CD14-positive monocyte (primary cell): ENCODE results near the gene MBP. TPM values are rescaled to one million over a fixed set of nuclear protein-coding genes. Genes with fewer than 3 reads are reported as not detected.

Experiments
- DNase-seq, 3 donors: peaks; one replicate each; pipeline ENCODE4 v3.0.0-alpha.2; 2011 to 2022
- H2AFZ ChIP-seq: 2 replicates; pipeline ENCODE4 v1.6.0; 2012; ENCODE audit warnings: mild to moderate bottlenecking, low read depth, low read length, inconsistent platforms; ENCODE audit not compliant: insufficient read depth, poor library complexity, severe bottlenecking
- H3K27ac ChIP-seq, 2 donors: 1 replicate in 1 of 2; 2 replicates in 1 of 2; pipeline ENCODE4 v1.5.1; 2012 to 2013; ENCODE audit warnings: low read length in 2 of 2, control low read depth in 1 of 2, inconsistent platforms in 1 of 2, low read depth in 1 of 2, mild to moderate bottlenecking in 1 of 2
- H3K27me3 ChIP-seq, 2 donors: one replicate each; pipeline versions ENCODE4 v1.6.0 to v1.6.1; 2011 to 2013; ENCODE audit warnings: low read length in 2 of 2; ENCODE audit not compliant: control insufficient read depth in 2 of 2, insufficient read depth in 2 of 2
- H3K36me3 ChIP-seq, 2 donors: replicated peaks in 1 of 2; 1 replicate in 1 of 2; 2 replicates in 1 of 2; pipeline versions ENCODE4 v1.5.1 to v1.6.1; 2012 to 2013; ENCODE audit warnings: low read length in 2 of 2, control low read depth in 1 of 2, inconsistent platforms in 1 of 2, mild to moderate bottlenecking in 1 of 2; ENCODE audit not compliant: insufficient read depth in 2 of 2, control insufficient read depth in 1 of 2
- H3K4me1 ChIP-seq, 2 donors: 1 replicate in 1 of 2; 2 replicates in 1 of 2; pipeline versions ENCODE4 v1.5.1 to v1.6.1; 2012 to 2013; ENCODE audit warnings: low read length in 2 of 2, control low read depth in 1 of 2, inconsistent platforms in 1 of 2, mild to moderate bottlenecking in 1 of 2, moderate library complexity in 1 of 2; ENCODE audit not compliant: insufficient read depth in 2 of 2, control insufficient read depth in 1 of 2
- H3K4me2 ChIP-seq: replicated peaks from 2 replicates; pipeline ENCODE3; 2012; ENCODE audit warnings: low read length, moderate library complexity, mild to moderate bottlenecking; ENCODE audit not compliant: poor library complexity, severe bottlenecking; ENCODE audit errors: extremely low read depth
- H3K4me3 ChIP-seq, 3 experiments: fragments of 200-600 bp in 1 of 3; sonication (generic) in 1 of 3; replicated peaks in 1 of 3; 1 replicate in 2 of 3; 2 replicates in 1 of 3; pipeline ENCODE4 v1.5.1; 2011 to 2013; ENCODE audit warnings: low read length in 3 of 3, mild to moderate bottlenecking in 3 of 3, control low read depth in 2 of 3, low read depth in 2 of 3, inconsistent platforms in 1 of 3, moderate library complexity in 1 of 3
- H3K79me2 ChIP-seq: 2 replicates; pipeline ENCODE4 v1.6.0; 2012; ENCODE audit warnings: mild to moderate bottlenecking, control low read depth, inconsistent platforms, low read length, moderate library complexity; ENCODE audit not compliant: insufficient read depth
- H3K9ac ChIP-seq: 2 replicates; pipeline ENCODE4 v1.6.0; 2017; ENCODE audit warnings: low read length, mild to moderate bottlenecking; ENCODE audit not compliant: insufficient read depth, poor library complexity, severe bottlenecking
- H3K9me3 ChIP-seq, 2 donors: replicated peaks in 1 of 2; 1 replicate in 1 of 2; 2 replicates in 1 of 2; pipeline versions ENCODE4 v1.5.1 to v1.6.1; 2012 to 2013; ENCODE audit warnings: low read length in 2 of 2, control low read depth in 1 of 2; ENCODE audit not compliant: control insufficient read depth in 1 of 2, insufficient read depth in 1 of 2
- H4K20me1 ChIP-seq: 2 replicates; pipeline ENCODE4 v1.6.0; 2012; ENCODE audit warnings: mild to moderate bottlenecking, low read length, control low read depth, moderate library complexity; ENCODE audit not compliant: insufficient read depth
- H3K27ac Mint-ChIP-seq, 7 donors: one replicate each; pipeline ENCODE4 v1.8.0; 2020; ENCODE audit warnings: mild to moderate bottlenecking in 7 of 7, mixed read lengths in 7 of 7, moderate library complexity in 6 of 7, inconsistent platforms in 2 of 7
- H3K27me3 Mint-ChIP-seq, 3 donors: one replicate each; pipeline ENCODE4 v1.8.0; 2021 to 2022; ENCODE audit warnings: low read depth in 3 of 3, mild to moderate bottlenecking in 3 of 3, mixed read lengths in 3 of 3, moderate library complexity in 3 of 3, inconsistent platforms in 1 of 3
- H3K36me3 Mint-ChIP-seq, 2 donors: one replicate each; pipeline ENCODE4 v1.8.0; 2020; ENCODE audit warnings: mixed read lengths in 2 of 2, inconsistent platforms in 1 of 2, mild to moderate bottlenecking in 1 of 2
- H3K4me1 Mint-ChIP-seq: one replicate; pipeline ENCODE4 v1.8.0; 2020; ENCODE audit warnings: mild to moderate bottlenecking, mixed read lengths
- H3K4me3 Mint-ChIP-seq, 2 donors: one replicate each; pipeline ENCODE4 v1.8.0; 2020; ENCODE audit warnings: mild to moderate bottlenecking in 2 of 2, mixed read lengths in 2 of 2, moderate library complexity in 1 of 2
- H3K9me3 Mint-ChIP-seq, 7 donors: one replicate each; pipeline ENCODE4 v1.8.0; 2020 to 2022; ENCODE audit warnings: mixed read lengths in 7 of 7, mild to moderate bottlenecking in 6 of 7, moderate library complexity in 6 of 7, inconsistent platforms in 2 of 7
- WGBS: methylation state at CpG from one replicate; pipeline ENCODE4 v1.1.5; 2013; ENCODE audit warnings: missing lambda C conversion rate; ENCODE audit not compliant: insufficient coverage; 5-methylcytosine and 5-hydroxymethylcytosine counted together
- intact Hi-C, 2 donors: fragments of 100-400 bp; cut with micrococcal nuclease; formaldehyde crosslinking; loops; one replicate each; pipeline versions ENCODE4 v1.15.0 to v1.15.1; 2023
- polyA plus RNA-seq, 3 donors: library from polyadenylated mRNA; depleted of rRNA in 1 of 3; unstranded in 2 of 3; stranded (reverse) in 1 of 3; fragments of 300-500 nt in 2 of 3; fragments of >200 nt in 1 of 3; fragmentation: Illumina TruSeq in 2 of 3; gene quantifications; 1 replicate in 2 of 3; 2 replicates in 1 of 3; pipeline ENCODE4 v1.2.3, GENCODE V29; 2012 to 2021
- TF ChIP-seq, protein P1 (sequence below): fragments of 200-600 bp; IDR thresholded peaks from one replicate; pipeline ENCODE4 v1.8.0; 2022; ENCODE audit warnings: antibody characterized with exemption, mild to moderate bottlenecking

Gene MBP
- polyA plus RNA-seq, 3 donors: 47.7 to 81.0 (median 50.4) TPM

DNA sequence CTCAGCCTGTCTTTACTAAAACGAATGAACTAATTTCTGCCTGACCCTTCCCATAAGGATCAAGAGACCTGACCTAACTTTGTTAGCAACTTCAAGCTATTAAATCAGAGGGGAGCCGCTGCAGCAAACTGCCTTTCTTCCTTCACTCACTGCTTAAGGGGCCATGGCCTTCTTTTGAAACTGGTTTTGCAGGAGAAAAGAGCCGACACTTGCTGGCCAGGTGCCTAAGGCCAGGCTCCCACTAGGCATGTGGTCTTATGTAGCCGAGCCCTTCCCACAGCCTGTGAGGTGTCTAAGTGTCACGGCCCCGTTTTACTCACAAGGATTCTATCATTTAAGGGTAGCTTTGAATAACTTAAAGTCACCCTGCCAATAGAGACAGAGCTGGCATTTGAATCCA is 179.4 kb downstream of the MBP start:
- 100% methylated on average over 3 of the region's 6 CpGs for WGBS
- Mint-ChIP-seq H3K9me3 (no peaks in the 10 kb centered on the region), H3K4me1 (no peaks in the 10 kb centered on the region), H3K27me3 (no peaks in the 10 kb centered on the region), H3K27ac (peak overlapping the region in 1 of 7 donors; percentile 0), H3K4me3 (no peak overlapping the region), H3K36me3 (peaks cover 81 to 90% of the 10 kb centered on the region in 2 donors)
- H3K4me1 ChIP-seq: no peaks in the 10 kb centered on the region
- no peaks in the 10 kb centered on the region for H3K9me3 ChIP-seq
- TF ChIP-seq, protein P1, sequence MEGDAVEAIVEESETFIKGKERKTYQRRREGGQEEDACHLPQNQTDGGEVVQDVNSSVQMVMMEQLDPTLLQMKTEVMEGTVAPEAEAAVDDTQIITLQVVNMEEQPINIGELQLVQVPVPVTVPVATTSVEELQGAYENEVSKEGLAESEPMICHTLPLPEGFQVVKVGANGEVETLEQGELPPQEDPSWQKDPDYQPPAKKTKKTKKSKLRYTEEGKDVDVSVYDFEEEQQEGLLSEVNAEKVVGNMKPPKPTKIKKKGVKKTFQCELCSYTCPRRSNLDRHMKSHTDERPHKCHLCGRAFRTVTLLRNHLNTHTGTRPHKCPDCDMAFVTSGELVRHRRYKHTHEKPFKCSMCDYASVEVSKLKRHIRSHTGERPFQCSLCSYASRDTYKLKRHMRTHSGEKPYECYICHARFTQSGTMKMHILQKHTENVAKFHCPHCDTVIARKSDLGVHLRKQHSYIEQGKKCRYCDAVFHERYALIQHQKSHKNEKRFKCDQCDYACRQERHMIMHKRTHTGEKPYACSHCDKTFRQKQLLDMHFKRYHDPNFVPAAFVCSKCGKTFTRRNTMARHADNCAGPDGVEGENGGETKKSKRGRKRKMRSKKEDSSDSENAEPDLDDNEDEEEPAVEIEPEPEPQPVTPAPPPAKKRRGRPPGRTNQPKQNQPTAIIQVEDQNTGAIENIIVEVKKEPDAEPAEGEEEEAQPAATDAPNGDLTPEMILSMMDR: no peak
- intact Hi-C loops: no loop called here
- H3K79me2 ChIP-seq: no peaks in the 10 kb centered on the region
- H3K9ac ChIP-seq: no peak overlapping the region
- H4K20me1 ChIP-seq: no peaks in the 10 kb centered on the region
- no peak overlapping the region for H3K4me3 ChIP-seq
- H2AFZ ChIP-seq: no peak overlapping the region
- no peaks in the 10 kb centered on the region for H3K27me3 ChIP-seq
- no peak for DNase-seq
- H3K4me2 ChIP-seq: no peak overlapping the region
- peaks cover 51 to 92% of the 10 kb centered on the region in 2 donors for H3K36me3 ChIP-seq
- no peak overlapping the region for H3K27ac ChIP-seq

DNA sequence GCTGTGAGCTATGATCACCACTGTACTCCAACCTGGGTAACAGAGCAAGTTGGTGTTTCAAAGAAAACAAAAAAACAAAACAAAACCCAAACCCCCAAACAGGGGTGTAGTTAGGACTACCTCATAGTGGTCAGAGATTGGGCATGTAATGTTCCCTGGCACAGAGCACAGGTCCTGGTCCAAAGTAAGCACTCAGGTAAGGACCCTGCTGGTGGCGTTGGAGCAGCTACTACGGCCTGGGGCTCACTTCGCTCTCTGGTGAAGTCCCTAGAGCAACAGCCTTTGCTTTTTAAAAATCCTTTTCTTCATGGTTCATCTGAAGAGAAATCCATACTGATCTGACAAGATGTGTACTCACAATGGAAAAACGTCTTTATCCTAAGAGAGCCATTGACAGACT is 179.8 kb downstream of the MBP start:
- Mint-ChIP-seq H3K4me3 (no peak overlapping the region), H3K27me3 (no peaks in the 10 kb centered on the region), H3K27ac (peak overlapping the region in 1 of 7 donors; percentile 0), H3K4me1 (no peaks in the 10 kb centered on the region), H3K9me3 (no peaks in the 10 kb centered on the region), H3K36me3 (peaks cover 81 to 90% of the 10 kb centered on the region in 2 donors)
- Histone ChIP-seq H3K4me1 (no peaks in the 10 kb centered on the region), H3K4me2 (no peak overlapping the region), H3K36me3 (peaks cover 51 to 92% of the 10 kb centered on the region in 2 donors), H3K4me3 (no peak overlapping the region), H3K27me3 (no peaks in the 10 kb centered on the region), H3K79me2 (no peaks in the 10 kb centered on the region), H2AFZ (no peak overlapping the region), H3K27ac (no peak overlapping the region), H4K20me1 (no peaks in the 10 kb centered on the region), H3K9me3 (no peaks in the 10 kb centered on the region), H3K9ac (no peak overlapping the region)
- TF ChIP-seq, protein P1: no peak
- 100% methylated on average over 4 of the region's 4 CpGs for WGBS
- DNase-seq: no peak
- intact Hi-C loops: no loop called here
